RWPE2 (cell line): Measurements from ENCODE around the gene WSCD1.

Experiments used
- ATAC-seq: fragments of 200-7000 bp; cut with Tn5 transposase; 3 replicates; pipeline ENCODE4 v1.9.1; 2021; ENCODE audit warnings: low read depth
- DNase-seq: peaks from one replicate; pipeline ENCODE4 v3.0.0-alpha.2; 2020; ENCODE audit warnings: low spot score
- H3K27ac ChIP-seq: fragments of 450-650 bp; 2 replicates; pipeline ENCODE4 v1.5.1; 2017; ENCODE audit warnings: mild to moderate bottlenecking; ENCODE audit not compliant: poor library complexity, severe bottlenecking
- H3K27me3 ChIP-seq: fragments of 250-450 bp; sonication (Bioruptor Pico); 2 replicates; pipeline ENCODE4 v1.5.1; 2021; ENCODE audit warnings: mild to moderate bottlenecking, moderate library complexity; ENCODE audit not compliant: insufficient read depth, poor library complexity, severe bottlenecking
- H3K36me3 ChIP-seq: fragments of 250-450 bp; sonication (Bioruptor Pico); 2 replicates; pipeline ENCODE4 v1.5.1; 2020; ENCODE audit warnings: low read depth, mild to moderate bottlenecking, moderate library complexity
- H3K4me1 ChIP-seq: fragments of 250-450 bp; sonication (Bioruptor Pico); 2 replicates; pipeline ENCODE4 v1.5.1; 2021; ENCODE audit warnings: mild to moderate bottlenecking, moderate library complexity; ENCODE audit not compliant: insufficient read depth, poor library complexity, severe bottlenecking
- H3K4me3 ChIP-seq: fragments of 250-450 bp; sonication (Bioruptor Pico); 2 replicates; pipeline ENCODE4 v1.5.1; 2021; ENCODE audit warnings: mild to moderate bottlenecking, moderate library complexity; ENCODE audit not compliant: severe bottlenecking
- H3K9me3 ChIP-seq: fragments of 250-450 bp; sonication (Bioruptor Pico); 2 replicates; pipeline ENCODE4 v1.5.1; 2021; ENCODE audit warnings: mild to moderate bottlenecking, moderate library complexity; ENCODE audit not compliant: severe bottlenecking
- CTCF ChIP-seq: fragments of 450-650 bp; IDR thresholded peaks from one replicate; pipeline ENCODE4 v1.5.1; 2017; ENCODE audit warnings: mild to moderate bottlenecking, moderate library complexity; ENCODE audit not compliant: poor library complexity, severe bottlenecking

The WSCD1 gene

GRCh38 chr17:6056104-6056503 is 14.1 kb upstream of the WSCD1 start:
- no peak overlapping the region for H3K27ac ChIP-seq
- DNase-seq: no peak
- no peaks in the 10 kb centered on the region for H3K36me3 ChIP-seq
- no peak overlapping the region for H3K4me3 ChIP-seq
- ATAC-seq: no peak
- H3K9me3 ChIP-seq: no peaks in the 10 kb centered on the region
- H3K4me1 ChIP-seq: no peaks in the 10 kb centered on the region
- no peaks in the 10 kb centered on the region for H3K27me3 ChIP-seq
- TF ChIP-seq CTCF: no peak

- Histone ChIP-seq H3K4me3 (no peak overlapping the region), H3K27me3 (no peaks in the 10 kb centered on the region), H3K4me1 (no peaks in the 10 kb centered on the region), H3K9me3 (no peaks in the 10 kb centered on the region), H3K36me3 (no peaks in the 10 kb centered on the region), H3K27ac (no peak overlapping the region)
- TF ChIP-seq CTCF: no peak
- no peak for DNase-seq
- no peak for ATAC-seq
Measured at GRCh38 chr17:6057562-6057961, 12.6 kb upstream of the WSCD1 start.

GRCh38 chr17:6059406-6059805 is 10.8 kb upstream of the WSCD1 start:
- H3K9me3 ChIP-seq: no peaks in the 10 kb centered on the region
- no peak for DNase-seq
- H3K4me1 ChIP-seq: no peaks in the 10 kb centered on the region
- H3K4me3 ChIP-seq: no peak overlapping the region
- TF ChIP-seq CTCF: no peak
- H3K27me3 ChIP-seq: peaks cover 2% of the 10 kb centered on the region
- ATAC-seq: no peak
- H3K36me3 ChIP-seq: no peaks in the 10 kb centered on the region
- H3K27ac ChIP-seq: no peak overlapping the region

GRCh38 chr17:6061290-6061689 is 8.9 kb upstream of the WSCD1 start:
- TF ChIP-seq CTCF: no peak
- ATAC-seq (peak; percentile 97), DNase-seq (peak; percentile 74)
- Histone ChIP-seq H3K9me3 (no peaks in the 10 kb centered on the region), H3K27ac (no peak overlapping the region), H3K27me3 (peaks cover 16% of the 10 kb centered on the region), H3K4me1 (no peaks in the 10 kb centered on the region), H3K4me3 (no peak overlapping the region), H3K36me3 (no peaks in the 10 kb centered on the region)

GRCh38 chr17:6064868-6065267 is 5.3 kb upstream of the WSCD1 start:
- Histone ChIP-seq H3K36me3 (no peaks in the 10 kb centered on the region), H3K27ac (no peak overlapping the region), H3K4me1 (no peaks in the 10 kb centered on the region), H3K9me3 (no peaks in the 10 kb centered on the region), H3K4me3 (no peak overlapping the region), H3K27me3 (peaks cover 40% of the 10 kb centered on the region)
- DNase-seq (no peak), ATAC-seq (no peak)
- no peak for TF ChIP-seq CTCF
